Tibial nerve (tissue), 4 donors: Measurements from ENCODE around the gene TMEM200B.

Source experiments
- CTCF ChIP-seq, 5 experiments: fragments of 200-600 bp in 3 of 5; fragments of 450-650 bp in 2 of 5; sonication (generic) in 3 of 5; IDR thresholded peaks; one replicate each; pipeline ENCODE4 v1.5.1; 2016 to 2019; ENCODE audit warnings: antibody characterized with exemption in 5 of 5, mild to moderate bottlenecking in 3 of 5, moderate library complexity in 2 of 5
- EP300 ChIP-seq, 2 donors: sonication (generic); formaldehyde crosslinking; IDR thresholded peaks; one replicate each; pipeline ENCODE4 v1.6.1; 2017; ENCODE audit warnings: antibody characterized with exemption in 2 of 2, mild to moderate bottlenecking in 1 of 2
- POLR2A ChIP-seq, 2 donors: fragments of 450-650 bp; IDR thresholded peaks; one replicate each; pipeline ENCODE4 v1.6.1; 2017; ENCODE audit warnings: antibody characterized with exemption in 2 of 2, mild to moderate bottlenecking in 2 of 2, moderate library complexity in 2 of 2

DNA sequence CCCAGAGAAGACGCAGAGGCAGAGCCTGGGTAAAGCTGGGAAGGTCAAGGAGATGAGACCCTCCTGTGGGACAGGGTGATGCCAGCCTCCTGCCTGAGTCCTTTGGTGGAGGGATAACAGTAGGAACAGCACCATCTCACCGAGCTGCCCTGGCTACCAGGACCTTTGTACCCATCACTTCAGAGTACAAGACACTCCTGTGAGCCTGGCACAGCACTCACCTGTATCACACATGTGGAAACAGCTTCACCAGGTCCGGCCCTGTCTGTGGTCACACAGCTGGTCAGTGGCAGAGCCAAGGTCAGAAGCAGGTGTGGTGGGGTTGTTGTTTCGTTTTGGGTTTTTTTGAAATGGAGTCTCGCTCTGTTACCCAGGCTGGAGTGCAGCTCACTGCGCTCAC lies 5.0 kb upstream of the TMEM200B start:
- TF ChIP-seq CTCF (IDR thresholded peaks at IDR 0.05): no peak
- no peak for TF ChIP-seq EP300 (IDR thresholded peaks at IDR 0.05)
- TF ChIP-seq POLR2A (IDR thresholded peaks at IDR 0.05): no peak
